CD14-positive monocyte (primary cell): ENCODE data around the gene WIPF2. TPM values are rescaled to one million over a fixed set of nuclear protein-coding genes. Genes with fewer than 3 reads are reported as not detected.

Experiments used
- DNase-seq, 3 donors: peaks; one replicate each; pipeline ENCODE4 v3.0.0-alpha.2; 2011 to 2022
- H2AFZ ChIP-seq: 2 replicates; pipeline ENCODE4 v1.6.0; 2012; ENCODE audit warnings: mild to moderate bottlenecking, low read depth, low read length, inconsistent platforms; ENCODE audit not compliant: insufficient read depth, poor library complexity, severe bottlenecking
- H3K27ac ChIP-seq, 2 donors: 1 replicate in 1 of 2; 2 replicates in 1 of 2; pipeline ENCODE4 v1.5.1; 2012 to 2013; ENCODE audit warnings: low read length in 2 of 2, control low read depth in 1 of 2, inconsistent platforms in 1 of 2, low read depth in 1 of 2, mild to moderate bottlenecking in 1 of 2
- H3K27me3 ChIP-seq, 2 donors: one replicate each; pipeline versions ENCODE4 v1.6.0 to v1.6.1; 2011 to 2013; ENCODE audit warnings: low read length in 2 of 2; ENCODE audit not compliant: control insufficient read depth in 2 of 2, insufficient read depth in 2 of 2
- H3K36me3 ChIP-seq, 2 donors: replicated peaks in 1 of 2; 1 replicate in 1 of 2; 2 replicates in 1 of 2; pipeline versions ENCODE4 v1.5.1 to v1.6.1; 2012 to 2013; ENCODE audit warnings: low read length in 2 of 2, control low read depth in 1 of 2, inconsistent platforms in 1 of 2, mild to moderate bottlenecking in 1 of 2; ENCODE audit not compliant: insufficient read depth in 2 of 2, control insufficient read depth in 1 of 2
- H3K4me1 ChIP-seq, 2 donors: 1 replicate in 1 of 2; 2 replicates in 1 of 2; pipeline versions ENCODE4 v1.5.1 to v1.6.1; 2012 to 2013; ENCODE audit warnings: low read length in 2 of 2, control low read depth in 1 of 2, inconsistent platforms in 1 of 2, mild to moderate bottlenecking in 1 of 2, moderate library complexity in 1 of 2; ENCODE audit not compliant: insufficient read depth in 2 of 2, control insufficient read depth in 1 of 2
- H3K4me2 ChIP-seq: replicated peaks from 2 replicates; pipeline ENCODE3; 2012; ENCODE audit warnings: low read length, moderate library complexity, mild to moderate bottlenecking; ENCODE audit not compliant: poor library complexity, severe bottlenecking; ENCODE audit errors: extremely low read depth
- H3K4me3 ChIP-seq, 3 experiments: fragments of 200-600 bp in 1 of 3; sonication (generic) in 1 of 3; replicated peaks in 1 of 3; 1 replicate in 2 of 3; 2 replicates in 1 of 3; pipeline ENCODE4 v1.5.1; 2011 to 2013; ENCODE audit warnings: low read length in 3 of 3, mild to moderate bottlenecking in 3 of 3, control low read depth in 2 of 3, low read depth in 2 of 3, inconsistent platforms in 1 of 3, moderate library complexity in 1 of 3
- H3K79me2 ChIP-seq: 2 replicates; pipeline ENCODE4 v1.6.0; 2012; ENCODE audit warnings: mild to moderate bottlenecking, control low read depth, inconsistent platforms, low read length, moderate library complexity; ENCODE audit not compliant: insufficient read depth
- H3K9ac ChIP-seq: 2 replicates; pipeline ENCODE4 v1.6.0; 2017; ENCODE audit warnings: low read length, mild to moderate bottlenecking; ENCODE audit not compliant: insufficient read depth, poor library complexity, severe bottlenecking
- H3K9me3 ChIP-seq, 2 donors: replicated peaks in 1 of 2; 1 replicate in 1 of 2; 2 replicates in 1 of 2; pipeline versions ENCODE4 v1.5.1 to v1.6.1; 2012 to 2013; ENCODE audit warnings: low read length in 2 of 2, control low read depth in 1 of 2; ENCODE audit not compliant: control insufficient read depth in 1 of 2, insufficient read depth in 1 of 2
- H4K20me1 ChIP-seq: 2 replicates; pipeline ENCODE4 v1.6.0; 2012; ENCODE audit warnings: mild to moderate bottlenecking, low read length, control low read depth, moderate library complexity; ENCODE audit not compliant: insufficient read depth
- H3K27ac Mint-ChIP-seq, 7 donors: one replicate each; pipeline ENCODE4 v1.8.0; 2020; ENCODE audit warnings: mild to moderate bottlenecking in 7 of 7, mixed read lengths in 7 of 7, moderate library complexity in 6 of 7, inconsistent platforms in 2 of 7
- H3K27me3 Mint-ChIP-seq, 3 donors: one replicate each; pipeline ENCODE4 v1.8.0; 2021 to 2022; ENCODE audit warnings: low read depth in 3 of 3, mild to moderate bottlenecking in 3 of 3, mixed read lengths in 3 of 3, moderate library complexity in 3 of 3, inconsistent platforms in 1 of 3
- H3K36me3 Mint-ChIP-seq, 2 donors: one replicate each; pipeline ENCODE4 v1.8.0; 2020; ENCODE audit warnings: mixed read lengths in 2 of 2, inconsistent platforms in 1 of 2, mild to moderate bottlenecking in 1 of 2
- H3K4me1 Mint-ChIP-seq: one replicate; pipeline ENCODE4 v1.8.0; 2020; ENCODE audit warnings: mild to moderate bottlenecking, mixed read lengths
- H3K4me3 Mint-ChIP-seq, 2 donors: one replicate each; pipeline ENCODE4 v1.8.0; 2020; ENCODE audit warnings: mild to moderate bottlenecking in 2 of 2, mixed read lengths in 2 of 2, moderate library complexity in 1 of 2
- H3K9me3 Mint-ChIP-seq, 7 donors: one replicate each; pipeline ENCODE4 v1.8.0; 2020 to 2022; ENCODE audit warnings: mixed read lengths in 7 of 7, mild to moderate bottlenecking in 6 of 7, moderate library complexity in 6 of 7, inconsistent platforms in 2 of 7
- CTCF ChIP-seq: fragments of 200-600 bp; IDR thresholded peaks from one replicate; pipeline ENCODE4 v1.8.0; 2022; ENCODE audit warnings: antibody characterized with exemption, mild to moderate bottlenecking
- WGBS: methylation state at CpG from one replicate; pipeline ENCODE4 v1.1.5; 2013; ENCODE audit warnings: missing lambda C conversion rate; ENCODE audit not compliant: insufficient coverage; 5-methylcytosine and 5-hydroxymethylcytosine counted together
- intact Hi-C, 2 donors: fragments of 100-400 bp; cut with micrococcal nuclease; formaldehyde crosslinking; loops; one replicate each; pipeline versions ENCODE4 v1.15.0 to v1.15.1; 2023
- polyA plus RNA-seq, 3 donors: library from polyadenylated mRNA; depleted of rRNA in 1 of 3; unstranded in 2 of 3; stranded (reverse) in 1 of 3; fragments of 300-500 nt in 2 of 3; fragments of >200 nt in 1 of 3; fragmentation: Illumina TruSeq in 2 of 3; gene quantifications; 1 replicate in 2 of 3; 2 replicates in 1 of 3; pipeline ENCODE4 v1.2.3, GENCODE V29; 2012 to 2021

Gene WIPF2
- polyA plus RNA-seq, 3 donors, result 5.2 to 9.7 (median 8.4) TPM

- Mint-ChIP-seq H3K27ac (no peak overlapping the region), H3K9me3 (no peaks in the 10 kb centered on the region), H3K4me3 (no peak overlapping the region), H3K36me3 (peaks cover 37 to 51% of the 10 kb centered on the region in 2 donors), H3K4me1 (no peaks in the 10 kb centered on the region), H3K27me3 (peaks cover 0 to 2% (median 0%) of the 10 kb centered on the region in 3 donors)
- Histone ChIP-seq H3K4me3 (no peak overlapping the region), H3K27ac (peak overlapping the region in 1 of 2 donors; percentile 2), H4K20me1 (peaks cover 22% of the 10 kb centered on the region), H2AFZ (no peak overlapping the region), H3K4me1 (no peaks in the 10 kb centered on the region), H3K27me3 (no peaks in the 10 kb centered on the region), H3K36me3 (peaks cover 68 to 94% of the 10 kb centered on the region in 2 donors), H3K79me2 (no peaks in the 10 kb centered on the region), H3K9ac (no peak overlapping the region), H3K4me2 (no peak overlapping the region), H3K9me3 (no peaks in the 10 kb centered on the region)
- 93% methylated on average over 6 of the region's 6 CpGs for WGBS
- no peak for DNase-seq
- intact Hi-C loops, result loop anchor here in 1 of 2 donors (5.0 kb wide), 1 partner anchor 35 kb away; no protein-coding TSS in a partner anchor
- no peak for TF ChIP-seq CTCF
Observed at GRCh38 chr17:40266882-40267281, 47.8 kb downstream of the WIPF2 start.

- H3K36me3 ChIP-seq, result peaks cover 64 to 94% of the 10 kb centered on the region in 2 donors
- no peak overlapping the region for H2AFZ ChIP-seq
- no peak overlapping the region for H3K4me2 ChIP-seq
- H3K27ac ChIP-seq, result no peak overlapping the region
- peaks cover 16% of the 10 kb centered on the region for H4K20me1 ChIP-seq
- Mint-ChIP-seq H3K36me3 (peaks cover 31 to 50% of the 10 kb centered on the region in 2 donors), H3K4me3 (no peak overlapping the region), H3K9me3 (no peaks in the 10 kb centered on the region), H3K27ac (peak overlapping the region in 1 of 7 donors; percentile 14), H3K4me1 (peaks cover 1% of the 10 kb centered on the region), H3K27me3 (peaks cover 0 to 3% (median 0%) of the 10 kb centered on the region in 3 donors)
- no peaks in the 10 kb centered on the region for H3K27me3 ChIP-seq
- intact Hi-C loops, result loop anchor here in 1 of 2 donors (5.0 kb wide), 1 partner anchor 36 kb away; no protein-coding TSS in a partner anchor
- H3K9ac ChIP-seq, result no peak overlapping the region
- no peaks in the 10 kb centered on the region for H3K4me1 ChIP-seq
- H3K79me2 ChIP-seq, result no peaks in the 10 kb centered on the region
- DNase-seq, result no peak
- no peaks in the 10 kb centered on the region for H3K9me3 ChIP-seq
- WGBS, result no CpG with 5 or more reads among the region's 2 CpGs
- H3K4me3 ChIP-seq, result no peak overlapping the region
- TF ChIP-seq CTCF, result no peak
Observed at GRCh38 chr17:40268141-40268712, 49.1 kb downstream of the WIPF2 start.
